GM12878 (cell line): Measurements from ENCODE around the gene STRA6.

Experiments
- CREM ChIP-seq: IDR thresholded peaks from 2 replicates; pipeline ENCODE4 v1.6.1; 2014; ENCODE audit warnings: antibody characterized with exemption, low read depth
- MXI1 ChIP-seq: fragments of 150-350 bp; IDR thresholded peaks from 2 replicates; pipeline ENCODE4 v1.6.1; 2011; ENCODE audit warnings: low read depth, mild to moderate bottlenecking, inconsistent platforms, low read length, improper control_type of control experiment
- NBN ChIP-seq: fragments of 450-650 bp; IDR thresholded peaks from 2 replicates; pipeline ENCODE4 v1.6.1; 2016
- NFYB ChIP-seq: IDR thresholded peaks from 2 replicates; pipeline ENCODE4 v1.6.1; 2011; ENCODE audit warnings: low read depth, mild to moderate bottlenecking, low read length, improper control_type of control experiment, moderate library complexity; ENCODE audit not compliant: insufficient read depth
- POLR2AphosphoS5 ChIP-seq: IDR thresholded peaks from 2 replicates; pipeline ENCODE4 v1.6.1; 2011; ENCODE audit warnings: mild to moderate bottlenecking, low read length, inconsistent platforms
- ZNF24 ChIP-seq: fragments of 450-650 bp; IDR thresholded peaks from 2 replicates; pipeline ENCODE4 v1.6.1; 2017; ENCODE audit warnings: antibody characterized with exemption, mild to moderate bottlenecking
- ZNF274 ChIP-seq: IDR thresholded peaks from one replicate; pipeline ENCODE4 v1.8.0; 2011; ENCODE audit not compliant: insufficient read length, insufficient read depth
- TF ChIP-seq, protein P1 (sequence below), 3 experiments: IDR thresholded peaks in 2 of 3; conservative IDR thresholded peaks in 1 of 3; 2 replicates each; pipeline ENCODE4 v1.5.1; 2011; ENCODE audit warnings: low read depth in 3 of 3, low read length in 3 of 3, mild to moderate bottlenecking in 3 of 3, control low read depth in 2 of 3, moderate library complexity in 2 of 3, inconsistent platforms in 1 of 3, mixed read lengths in 1 of 3; ENCODE audit not compliant: control insufficient read depth in 2 of 3, insufficient read depth in 1 of 3; ENCODE audit errors: extremely low read depth in 1 of 3
- TF ChIP-seq, protein P2 (sequence below): IDR thresholded peaks from 2 replicates; pipeline ENCODE4 v1.6.1; 2012; ENCODE audit warnings: low read depth, low read length, improper control_type of control experiment

GRCh38 chr15:74208496-74208895 is 5.9 kb upstream of the STRA6 start:
- no peak for TF ChIP-seq ZNF24
- no peak for TF ChIP-seq NFYB
- TF ChIP-seq, protein P1, sequence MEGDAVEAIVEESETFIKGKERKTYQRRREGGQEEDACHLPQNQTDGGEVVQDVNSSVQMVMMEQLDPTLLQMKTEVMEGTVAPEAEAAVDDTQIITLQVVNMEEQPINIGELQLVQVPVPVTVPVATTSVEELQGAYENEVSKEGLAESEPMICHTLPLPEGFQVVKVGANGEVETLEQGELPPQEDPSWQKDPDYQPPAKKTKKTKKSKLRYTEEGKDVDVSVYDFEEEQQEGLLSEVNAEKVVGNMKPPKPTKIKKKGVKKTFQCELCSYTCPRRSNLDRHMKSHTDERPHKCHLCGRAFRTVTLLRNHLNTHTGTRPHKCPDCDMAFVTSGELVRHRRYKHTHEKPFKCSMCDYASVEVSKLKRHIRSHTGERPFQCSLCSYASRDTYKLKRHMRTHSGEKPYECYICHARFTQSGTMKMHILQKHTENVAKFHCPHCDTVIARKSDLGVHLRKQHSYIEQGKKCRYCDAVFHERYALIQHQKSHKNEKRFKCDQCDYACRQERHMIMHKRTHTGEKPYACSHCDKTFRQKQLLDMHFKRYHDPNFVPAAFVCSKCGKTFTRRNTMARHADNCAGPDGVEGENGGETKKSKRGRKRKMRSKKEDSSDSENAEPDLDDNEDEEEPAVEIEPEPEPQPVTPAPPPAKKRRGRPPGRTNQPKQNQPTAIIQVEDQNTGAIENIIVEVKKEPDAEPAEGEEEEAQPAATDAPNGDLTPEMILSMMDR (IDR thresholded peaks at IDR 0.05 in 2 of 3, conservative IDR thresholded peaks at IDR 0.05 in 1 of 3; ENCODE audit: control insufficient read depth in 2 of 3, extremely low read depth in 1 of 3, insufficient read depth in 1 of 3, low read depth in 3 of 3, low read length in 3 of 3), result no peak
- TF ChIP-seq, protein P2, sequence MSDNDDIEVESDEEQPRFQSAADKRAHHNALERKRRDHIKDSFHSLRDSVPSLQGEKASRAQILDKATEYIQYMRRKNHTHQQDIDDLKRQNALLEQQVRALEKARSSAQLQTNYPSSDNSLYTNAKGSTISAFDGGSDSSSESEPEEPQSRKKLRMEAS, result no peak
- no peak for TF ChIP-seq NBN
- no peak for TF ChIP-seq CREM
- no peak for TF ChIP-seq ZNF274
- TF ChIP-seq POLR2AphosphoS5, result no peak
- TF ChIP-seq MXI1, result no peak
